Effector memory CD4-positive, alpha-beta T cell (primary cell): ENCODE data around the gene CRYBB3.
"Not testable (repeated sequence)": the region's sequence is repeated elsewhere in the genome, so short reads cannot be mapped to it uniquely, and the experiment has no call there.

Experiments
- DNase-seq, 3 donors: peaks; one replicate each; pipeline ENCODE4 v3.0.0-alpha.2; 2020
- H3K27ac ChIP-seq: 2 replicates; pipeline ENCODE4 v1.7.0; 2013; ENCODE audit warnings: mild to moderate bottlenecking, low read length, moderate library complexity; ENCODE audit not compliant: insufficient read depth, poor library complexity, severe bottlenecking
- H3K27me3 ChIP-seq: replicated peaks from 2 replicates; pipeline ENCODE4 v1.7.0; 2013; ENCODE audit warnings: mild to moderate bottlenecking, low read length; ENCODE audit not compliant: insufficient read depth, control insufficient read depth, poor library complexity, severe bottlenecking
- H3K36me3 ChIP-seq: 2 replicates; pipeline ENCODE4 v1.7.0; 2013; ENCODE audit warnings: mild to moderate bottlenecking, low read length, moderate library complexity; ENCODE audit not compliant: control insufficient read depth, insufficient read depth
- H3K4me1 ChIP-seq: 2 replicates; pipeline ENCODE4 v1.7.0; 2013; ENCODE audit warnings: low read length, mild to moderate bottlenecking; ENCODE audit not compliant: control insufficient read depth, insufficient read depth, poor library complexity, severe bottlenecking
- H3K4me3 ChIP-seq: 2 replicates; pipeline ENCODE4 v1.7.0; 2013; ENCODE audit warnings: low read length, low read depth, mild to moderate bottlenecking; ENCODE audit not compliant: insufficient read depth, poor library complexity, severe bottlenecking
- H3K9me3 ChIP-seq: 2 replicates; pipeline ENCODE4 v1.7.0; 2013; ENCODE audit warnings: mild to moderate bottlenecking, low read length, moderate library complexity; ENCODE audit not compliant: control insufficient read depth

The CRYBB3 gene

DNA sequence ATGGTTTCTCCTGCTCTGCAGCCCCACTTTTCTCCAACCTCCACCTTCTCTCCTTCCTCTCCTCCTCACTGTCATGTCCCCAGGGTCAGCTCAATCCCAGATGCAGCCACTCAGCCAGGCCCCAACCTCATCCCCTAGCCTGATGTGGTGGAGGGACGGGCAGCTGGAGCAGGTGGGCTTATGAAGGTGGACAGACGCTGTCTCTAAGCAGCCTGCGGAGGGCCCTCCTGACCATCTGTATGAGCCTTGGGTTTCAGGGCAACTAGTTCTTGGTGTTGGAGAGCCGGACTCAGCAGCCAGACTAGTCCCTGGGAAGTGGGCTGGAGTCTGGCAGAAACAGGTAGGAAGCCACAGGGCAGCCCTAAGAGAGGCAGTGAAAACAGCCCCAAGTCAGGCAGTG, 37.8 kb downstream of the CRYBB3 start:
- Histone ChIP-seq H3K9me3 (no peaks in the 10 kb centered on the region), H3K27me3 (no peaks in the 10 kb centered on the region), H3K4me1 (no peaks in the 10 kb centered on the region), H3K4me3 (no peak overlapping the region), H3K27ac (no peak overlapping the region), H3K36me3 (no peaks in the 10 kb centered on the region)
- no peak for DNase-seq

DNA sequence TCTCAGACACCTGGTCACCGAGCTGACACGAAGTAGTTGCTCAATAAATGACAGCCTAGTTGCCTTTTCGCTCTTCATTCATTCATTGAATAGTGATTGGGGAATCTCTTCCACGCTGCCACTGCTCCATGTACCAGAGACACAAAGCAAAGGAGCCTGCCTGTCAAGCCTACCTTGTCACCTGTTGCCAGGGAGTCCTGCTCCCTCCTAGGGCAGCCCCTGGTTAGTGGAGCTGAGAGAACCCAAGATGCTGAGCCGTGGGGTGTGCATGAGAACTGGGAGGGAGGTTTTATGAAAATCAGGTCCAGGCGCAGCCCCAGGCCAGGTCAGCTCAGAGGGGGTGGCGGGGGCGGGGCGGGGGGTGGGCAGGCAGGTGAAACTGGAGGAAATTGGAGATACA, 38.4 kb downstream of the CRYBB3 start:
- not testable (repeated sequence) for DNase-seq, H3K9me3 ChIP-seq, H3K4me1 ChIP-seq, H3K27ac ChIP-seq, H3K27me3 ChIP-seq, H3K36me3 ChIP-seq, H3K4me3 ChIP-seq

DNA sequence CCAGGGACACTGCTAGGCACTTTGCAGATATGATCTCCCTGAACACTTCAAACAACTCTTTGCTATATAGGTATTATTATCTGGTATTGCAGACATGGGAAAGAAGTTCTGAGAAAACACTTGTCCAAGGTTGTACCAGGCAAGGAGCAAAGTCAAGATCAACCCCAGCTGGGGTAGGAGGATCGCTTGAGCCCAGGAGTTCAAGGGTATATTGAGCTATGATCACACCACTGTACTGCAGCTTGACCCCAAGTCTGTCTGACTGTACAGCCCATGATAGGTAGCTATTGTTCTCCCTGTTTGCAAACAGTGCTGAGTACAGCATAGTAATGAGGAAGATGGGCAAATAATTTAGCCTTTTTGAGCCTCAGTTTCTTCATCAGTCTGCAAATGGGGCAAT, 55.5 kb downstream of the CRYBB3 start:
- H3K4me1 ChIP-seq, H3K36me3 ChIP-seq, DNase-seq, H3K27me3 ChIP-seq, H3K4me3 ChIP-seq, H3K27ac ChIP-seq, H3K9me3 ChIP-seq: not testable (repeated sequence)
